ENCODE results near the gene RHCE. TPM values are rescaled to one million over a fixed set of nuclear protein-coding genes. Genes with fewer than 3 reads are reported as not detected.

Gene RHCE
- total and polyA plus RNA-seq, 9 of the 15 experiments (the other 6 are each of a cell fraction or from before 2014, with no cell fraction given): 5.4 to 31.5 (median 12.6) TPM

DNA sequence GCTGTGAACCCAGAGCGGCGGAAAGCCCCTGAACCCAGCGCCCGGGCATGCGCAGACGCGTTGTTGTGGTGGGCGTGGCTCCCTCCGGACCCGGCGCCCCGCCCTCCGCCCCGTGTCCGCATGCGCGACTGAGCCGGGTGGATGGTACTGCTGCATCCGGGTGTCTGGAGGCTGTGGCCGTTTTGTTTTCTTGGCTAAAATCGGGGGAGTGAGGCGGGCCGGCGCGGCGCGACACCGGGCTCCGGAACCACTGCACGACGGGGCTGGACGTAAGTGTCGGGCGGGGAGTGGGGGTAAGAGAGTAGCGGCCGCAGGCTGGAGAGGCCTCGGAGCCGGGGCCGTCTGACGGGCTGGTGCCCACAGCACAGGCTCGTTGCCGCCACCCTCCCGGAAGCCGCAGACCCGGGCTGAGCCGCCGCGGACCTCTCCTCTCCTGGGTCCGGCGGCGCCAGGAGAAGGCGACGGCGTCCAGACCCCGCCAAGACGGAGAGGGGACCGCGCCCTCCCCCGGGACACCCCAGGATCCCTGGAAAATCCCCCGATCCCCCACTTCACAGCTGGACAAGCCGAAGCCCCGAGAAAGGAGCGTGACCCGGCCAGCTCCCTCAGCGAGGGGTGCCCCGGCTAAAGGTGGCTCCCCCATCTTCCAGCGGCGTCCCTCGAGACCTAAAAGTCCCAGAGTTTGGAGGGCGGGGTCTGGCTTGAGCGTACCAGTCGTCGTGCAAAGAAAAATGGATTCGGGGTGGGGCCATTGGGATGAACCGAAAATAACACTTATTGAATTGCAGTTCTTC is 82.2 kb downstream of the RHCE start, which contains the start of gene TMEM50A:
TMEM50A (plus strand) TSS at position 147 of the 794 bp plus-strand sequence. CDS start 2,153 bp downstream, outside the sequence.
- Histone ChIP-seq H3K79me2 (ENCODE audit: control insufficient read depth, insufficient read depth, low read length) (peaks cover 62% of the 10 kb centered on the region), H3K27ac (ENCODE audit: extremely low read depth, low read depth, low read length) (peak within 1 kb of the TSS; percentile 96), H3K4me2 (ENCODE audit: insufficient read depth, low read length) (peak within 1 kb of the TSS; percentile 90), H3K9ac (ENCODE audit: insufficient read depth in 1 of 2, low read depth in 2 of 2, low read length in 2 of 2) (peak within 1 kb of the TSS; percentile 80 to 92), H3K27me3 (ENCODE audit: control insufficient read depth in 2 of 2, insufficient read depth in 2 of 2, low read length in 2 of 2) (no peaks in the 10 kb centered on the region), H2AFZ (ENCODE audit: low read depth, low read length) (peak within 1 kb of the TSS; percentile 92), H3K36me3 (ENCODE audit: control insufficient read depth, insufficient read depth, low read length) (peaks cover 24% of the 10 kb centered on the region), H4K20me1 (replicated peaks; ENCODE audit: control insufficient read depth, insufficient read depth, low read length) (no peaks in the 10 kb centered on the region), H3K4me3 (peak within 1 kb of the TSS; percentile 92), H3K9me1 (ENCODE audit: control insufficient read depth, insufficient read depth, low read length) (no peaks in the 10 kb centered on the region), H3K4me1 (replicated peaks in 1 of 2; ENCODE audit: control insufficient read depth in 2 of 2, insufficient read depth in 2 of 2, low read length in 2 of 2) (peaks cover 6 to 7% of the 10 kb centered on the region in 2 experiments; a peak in 4 of 5 replicates), H3K9me3 (replicated peaks; ENCODE audit: control insufficient read depth, insufficient read depth, low read depth, low read length) (no peaks in the 10 kb centered on the region)
- CTCF ChIA-PET (ENCODE audit: low intra/inter-chr PET ratio): no interaction called here
- intact Hi-C loops (cut with micrococcal nuclease): no loop called here
- POLR2A ChIA-PET: interaction anchor here (1.0 to 1.1 kb wide), 2 partner anchors 10 to 105 kb away, joined by 3 to 4 read pairs; no protein-coding TSS in a partner anchor
- BruUV-seq (replicated peaks): TSS peak; percentile 59
- in situ Hi-C loops (cut with MboI): no loop called here
- under 1% methylated on average over 67 of the region's 75 CpGs for WGBS (ENCODE audit: insufficient coverage, low coverage, missing lambda C conversion rate)
- ATAC-seq (peak; percentile 86), FAIRE-seq (peak; percentile 79), DNase-seq (ENCODE audit: extremely low read depth in 1 of 4, low spot score in 3 of 4) (peak; percentile 94 to 95 (median 94))
- no peak for TF ChIP-seq ZNF274 (IDR thresholded peaks at IDR 0.05; ENCODE audit: borderline replicate concordance, low read depth, low read length)
- TF ChIP-seq ZNF23 (CRISPR knock-in tag; IDR thresholded peaks at IDR 0.05): no peak
- peak; percentile 64 for TF ChIP-seq PML (IDR thresholded peaks at IDR 0.05; ENCODE audit: low read length)
- TF ChIP-seq NFE2L1 (tag; IDR thresholded peaks at IDR 0.05; ENCODE audit: borderline replicate concordance, low read depth): no peak
- TF ChIP-seq SREBF1 (IDR thresholded peaks at IDR 0.05; ENCODE audit: borderline replicate concordance, low read depth, low read length): no peak
- TF ChIP-seq, protein P1, sequence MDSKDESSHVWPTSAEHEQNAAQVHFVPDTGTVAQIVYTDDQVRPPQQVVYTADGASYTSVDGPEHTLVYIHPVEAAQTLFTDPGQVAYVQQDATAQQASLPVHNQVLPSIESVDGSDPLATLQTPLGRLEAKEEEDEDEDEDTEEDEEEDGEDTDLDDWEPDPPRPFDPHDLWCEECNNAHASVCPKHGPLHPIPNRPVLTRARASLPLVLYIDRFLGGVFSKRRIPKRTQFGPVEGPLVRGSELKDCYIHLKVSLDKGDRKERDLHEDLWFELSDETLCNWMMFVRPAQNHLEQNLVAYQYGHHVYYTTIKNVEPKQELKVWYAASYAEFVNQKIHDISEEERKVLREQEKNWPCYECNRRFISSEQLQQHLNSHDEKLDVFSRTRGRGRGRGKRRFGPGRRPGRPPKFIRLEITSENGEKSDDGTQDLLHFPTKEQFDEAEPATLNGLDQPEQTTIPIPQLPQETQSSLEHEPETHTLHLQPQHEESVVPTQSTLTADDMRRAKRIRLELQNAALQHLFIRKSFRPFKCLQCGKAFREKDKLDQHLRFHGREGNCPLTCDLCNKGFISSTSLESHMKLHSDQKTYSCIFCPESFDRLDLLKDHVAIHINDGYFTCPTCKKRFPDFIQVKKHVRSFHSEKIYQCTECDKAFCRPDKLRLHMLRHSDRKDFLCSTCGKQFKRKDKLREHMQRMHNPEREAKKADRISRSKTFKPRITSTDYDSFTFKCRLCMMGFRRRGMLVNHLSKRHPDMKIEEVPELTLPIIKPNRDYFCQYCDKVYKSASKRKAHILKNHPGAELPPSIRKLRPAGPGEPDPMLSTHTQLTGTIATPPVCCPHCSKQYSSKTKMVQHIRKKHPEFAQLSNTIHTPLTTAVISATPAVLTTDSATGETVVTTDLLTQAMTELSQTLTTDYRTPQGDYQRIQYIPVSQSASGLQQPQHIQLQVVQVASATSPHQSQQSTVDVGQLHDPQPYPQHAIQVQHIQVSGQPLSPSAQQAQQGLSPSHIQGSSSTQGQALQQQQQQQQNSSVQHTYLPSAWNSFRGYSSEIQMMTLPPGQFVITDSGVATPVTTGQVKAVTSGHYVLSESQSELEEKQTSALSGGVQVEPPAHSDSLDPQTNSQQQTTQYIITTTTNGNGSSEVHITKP (IDR thresholded peaks at IDR 0.05; ENCODE audit: partially characterized antibody): peak; percentile 94
- TF ChIP-seq MED1 (CRISPR knock-in tag; IDR thresholded peaks at IDR 0.05; ENCODE audit: borderline replicate concordance): no peak
- peak; percentile 85 for TF ChIP-seq EP400 (IDR thresholded peaks at IDR 0.05)
- no peak for TF ChIP-seq ZC3H4 (CRISPR knock-in tag; IDR thresholded peaks at IDR 0.05; ENCODE audit: borderline replicate concordance)
- TF ChIP-seq NFIX (CRISPR knock-in tag; IDR thresholded peaks at IDR 0.05; ENCODE audit: low read depth): no peak
- TF ChIP-seq KDM4B (IDR thresholded peaks at IDR 0.05; ENCODE audit: borderline replicate concordance in 2 of 2, low read depth in 1 of 2): 0 out of 4 replicates have a peak, but pooled peaks of 1 of the 2 experiments have one; percentile 21
- TF ChIP-seq, protein P2, sequence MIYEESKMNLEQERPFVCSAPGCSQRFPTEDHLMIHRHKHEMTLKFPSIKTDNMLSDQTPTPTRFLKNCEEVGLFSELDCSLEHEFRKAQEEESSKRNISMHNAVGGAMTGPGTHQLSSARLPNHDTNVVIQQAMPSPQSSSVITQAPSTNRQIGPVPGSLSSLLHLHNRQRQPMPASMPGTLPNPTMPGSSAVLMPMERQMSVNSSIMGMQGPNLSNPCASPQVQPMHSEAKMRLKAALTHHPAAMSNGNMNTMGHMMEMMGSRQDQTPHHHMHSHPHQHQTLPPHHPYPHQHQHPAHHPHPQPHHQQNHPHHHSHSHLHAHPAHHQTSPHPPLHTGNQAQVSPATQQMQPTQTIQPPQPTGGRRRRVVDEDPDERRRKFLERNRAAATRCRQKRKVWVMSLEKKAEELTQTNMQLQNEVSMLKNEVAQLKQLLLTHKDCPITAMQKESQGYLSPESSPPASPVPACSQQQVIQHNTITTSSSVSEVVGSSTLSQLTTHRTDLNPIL (CRISPR knock-in tag; IDR thresholded peaks at IDR 0.05): no peak
- TF ChIP-seq NR1H2 (CRISPR knock-in tag; IDR thresholded peaks at IDR 0.05): 0 out of 2 replicates have a peak, but pooled peaks have one; percentile 11
- TF ChIP-seq SMC3 (conservative IDR thresholded peaks at IDR 0.05; ENCODE audit: insufficient read depth, low read depth, low read length): no peak
- TF ChIP-seq FOXP1 (CRISPR knock-in tag; IDR thresholded peaks at IDR 0.05): 0 out of 2 replicates have a peak, but pooled peaks have one; percentile 56

Measured in K562 (cell line).